SK-N-MC (cell line): ENCODE measurements around the gene CACNB4.

ENCODE experiments used
- EZH2 ChIP-seq: fragments of 200-600 bp; sonication (generic); IDR thresholded peaks from one replicate; pipeline ENCODE4 v1.6.1; 2017; ENCODE audit warnings: antibody characterized with exemption
- FOXP2 ChIP-seq: optimal IDR thresholded peaks from 2 replicates; pipeline ENCODE3; 2011; ENCODE audit warnings: mild to moderate bottlenecking, moderate library complexity; ENCODE audit not compliant: insufficient read depth; ENCODE audit errors: extremely low read length, control extremely low read depth
- POLR2AphosphoS5 ChIP-seq: IDR thresholded peaks from 2 replicates; pipeline ENCODE4 v1.6.1; 2012; ENCODE audit warnings: mild to moderate bottlenecking, low read depth, low read length, borderline replicate concordance

DNA sequence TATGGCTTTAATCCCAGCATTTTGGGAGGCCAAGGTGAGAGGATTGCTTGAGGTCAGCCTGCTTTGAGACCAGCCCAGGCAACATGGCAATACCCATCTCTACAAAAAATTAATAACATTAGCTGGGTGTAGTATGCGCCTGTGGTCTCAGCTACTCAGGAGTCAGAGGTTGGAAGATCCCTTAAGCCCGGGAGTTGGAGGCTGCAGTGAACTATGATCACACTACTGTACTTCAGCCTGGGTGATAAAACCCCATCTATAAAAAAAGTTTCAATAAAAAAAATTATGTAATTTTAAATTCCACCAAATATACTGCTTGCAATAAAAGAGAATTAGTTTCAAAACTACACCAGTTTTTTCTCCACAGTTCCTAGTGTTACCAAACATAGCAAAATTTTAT lies 23.3 kb upstream of the CACNB4 start:
- no peak for TF ChIP-seq EZH2
- no peak for TF ChIP-seq FOXP2
- TF ChIP-seq POLR2AphosphoS5 = no peak
